H9 (cell line): ENCODE results near the gene PTPRR. TPM values are rescaled to one million over a fixed set of nuclear protein-coding genes. Genes with fewer than 3 reads are reported as not detected.

Source experiments
- DNase-seq: peaks from one replicate; pipeline ENCODE4 v3.0.0-alpha.2; 2017
- H2AFZ ChIP-seq: one replicate; pipeline ENCODE4 v1.6.1; 2013; ENCODE audit warnings: mild to moderate bottlenecking, low read length, control low read depth, moderate library complexity
- H2AK5ac ChIP-seq: 2 replicates; pipeline ENCODE4 v1.6.1; 2013; ENCODE audit warnings: low read length, control low read depth, mixed read lengths; ENCODE audit not compliant: insufficient read length
- H2BK120ac ChIP-seq: one replicate; pipeline ENCODE4 v1.6.1; 2013; ENCODE audit warnings: low read depth, mild to moderate bottlenecking, low read length, control low read depth, inconsistent platforms; ENCODE audit not compliant: poor library complexity, severe bottlenecking
- H2BK12ac ChIP-seq: 2 replicates; pipeline ENCODE4 v1.6.1; 2013; ENCODE audit warnings: low read length, control low read depth, mixed read lengths, low read depth; ENCODE audit not compliant: insufficient read length
- H2BK15ac ChIP-seq: 2 replicates; pipeline ENCODE4 v1.6.1; 2013; ENCODE audit warnings: low read depth, low read length, control low read depth
- H2BK20ac ChIP-seq: one replicate; pipeline ENCODE4 v1.6.1; 2013; ENCODE audit warnings: low read depth, mild to moderate bottlenecking, low read length, control low read depth, inconsistent platforms; ENCODE audit not compliant: poor library complexity, severe bottlenecking
- H2BK5ac ChIP-seq: 2 replicates; pipeline ENCODE4 v1.6.1; 2013; ENCODE audit warnings: low read length, control low read depth, mixed read lengths; ENCODE audit not compliant: insufficient read length
- H3K14ac ChIP-seq: 2 replicates; pipeline ENCODE4 v1.6.1; 2013; ENCODE audit warnings: low read length, control low read depth; ENCODE audit not compliant: insufficient read depth
- H3K18ac ChIP-seq: 2 replicates; pipeline ENCODE4 v1.6.1; 2013; ENCODE audit warnings: low read depth, mild to moderate bottlenecking, mixed read lengths, low read length, control low read depth; ENCODE audit not compliant: insufficient read length
- H3K23ac ChIP-seq: 2 replicates; pipeline ENCODE4 v1.6.1; 2013; ENCODE audit warnings: low read length, control low read depth, mixed read lengths, low read depth; ENCODE audit not compliant: insufficient read length
- H3K23me2 ChIP-seq: 2 replicates; pipeline ENCODE4 v1.6.1; 2013; ENCODE audit warnings: low read depth, mild to moderate bottlenecking, mixed read lengths, low read length, control low read depth; ENCODE audit not compliant: insufficient read length, poor library complexity, severe bottlenecking
- H3K27ac ChIP-seq: 2 replicates; pipeline ENCODE4 v1.5.1; 2013; ENCODE audit warnings: low read length, control low read depth, mixed read lengths, low read depth; ENCODE audit not compliant: insufficient read length
- H3K27me3 ChIP-seq: 2 replicates; pipeline ENCODE4 v1.6.1; 2013; ENCODE audit warnings: low read length, control low read depth, inconsistent platforms; ENCODE audit not compliant: insufficient read depth
- H3K4ac ChIP-seq: 2 replicates; pipeline ENCODE4 v1.6.1; 2013; ENCODE audit warnings: low read depth, mild to moderate bottlenecking, control low read depth, inconsistent platforms, low read length, moderate library complexity
- H3K4me1 ChIP-seq: 2 replicates; pipeline ENCODE4 v1.6.1; 2013; ENCODE audit warnings: low read length, control low read depth, inconsistent platforms; ENCODE audit not compliant: insufficient read depth
- H3K4me2 ChIP-seq: 2 replicates; pipeline ENCODE4 v1.6.1; 2013; ENCODE audit warnings: low read length, control low read depth, mixed read lengths; ENCODE audit not compliant: insufficient read length, insufficient read depth
- H3K56ac ChIP-seq: 2 replicates; pipeline ENCODE4 v1.6.1; 2013; ENCODE audit warnings: low read depth, mild to moderate bottlenecking, mixed read lengths, low read length, control low read depth; ENCODE audit not compliant: insufficient read length
- H3K79me1 ChIP-seq: 2 replicates; pipeline ENCODE4 v1.6.1; 2013; ENCODE audit warnings: low read depth, mild to moderate bottlenecking, moderate library complexity, low read length, control low read depth, inconsistent platforms; ENCODE audit not compliant: insufficient read depth, poor library complexity, severe bottlenecking
- H3K79me2 ChIP-seq: 2 replicates; pipeline ENCODE4 v1.6.1; 2013; ENCODE audit warnings: low read length, control low read depth, inconsistent platforms; ENCODE audit not compliant: insufficient read depth
- H3K9ac ChIP-seq: 2 replicates; pipeline ENCODE4 v1.6.1; 2013; ENCODE audit warnings: low read length, control low read depth, mixed read lengths; ENCODE audit not compliant: insufficient read length; ENCODE audit errors: extremely low read depth
- H3K9me3 ChIP-seq: one replicate; pipeline ENCODE4 v1.6.1; 2013; ENCODE audit warnings: low read depth, low read length, inconsistent platforms; ENCODE audit not compliant: control insufficient read depth
- H3T11ph ChIP-seq: one replicate; pipeline ENCODE4 v1.6.1; 2013; ENCODE audit warnings: mild to moderate bottlenecking, low read length, control low read depth, inconsistent platforms
- H4K20me1 ChIP-seq: one replicate; pipeline ENCODE4 v1.6.1; 2013; ENCODE audit not compliant: control insufficient read depth, insufficient read length, insufficient read depth
- H4K5ac ChIP-seq: 2 replicates; pipeline ENCODE4 v1.6.1; 2013; ENCODE audit warnings: low read depth, mild to moderate bottlenecking, mixed read lengths, low read length, control low read depth; ENCODE audit not compliant: insufficient read length
- H4K8ac ChIP-seq: replicated peaks from 2 replicates; pipeline ENCODE4 v1.6.1; 2013; ENCODE audit warnings: low read length, control low read depth, mixed read lengths, low read depth; ENCODE audit not compliant: insufficient read length
- H4K91ac ChIP-seq: 2 replicates; pipeline ENCODE4 v1.6.1; 2013; ENCODE audit warnings: low read depth, mild to moderate bottlenecking, moderate library complexity, mixed read lengths, low read length, control low read depth; ENCODE audit not compliant: insufficient read length
- H3K27ac Mint-ChIP-seq, 3 experiments: 2 replicates in 2 of 3; 3 replicates in 1 of 3; pipeline ENCODE4 v1.8.0; 2020 to 2021; ENCODE audit warnings: mixed read lengths in 3 of 3, mild to moderate bottlenecking in 1 of 3, moderate library complexity in 1 of 3
- H3K27me3 Mint-ChIP-seq: 2 replicates; pipeline ENCODE4 v1.8.0; 2021; ENCODE audit warnings: low read depth, mild to moderate bottlenecking, moderate library complexity, mixed read lengths
- H3K36me3 Mint-ChIP-seq, 3 experiments: 2 replicates in 2 of 3; 3 replicates in 1 of 3; pipeline ENCODE4 v1.8.0; 2020 to 2021; ENCODE audit warnings: low read depth in 3 of 3, mixed read lengths in 3 of 3; ENCODE audit not compliant: insufficient read depth in 1 of 3
- H3K4me1 Mint-ChIP-seq, 2 experiments: 2 replicates each; pipeline ENCODE4 v1.8.0; 2020; ENCODE audit warnings: mixed read lengths in 2 of 2
- H3K4me3 Mint-ChIP-seq, 2 experiments: 2 replicates in 1 of 2; 3 replicates in 1 of 2; pipeline ENCODE4 v1.8.0; 2020 to 2021; ENCODE audit warnings: mild to moderate bottlenecking in 2 of 2, mixed read lengths in 2 of 2, moderate library complexity in 1 of 2
- H3K9me3 Mint-ChIP-seq, 2 experiments: 2 replicates in 1 of 2; 3 replicates in 1 of 2; pipeline ENCODE4 v1.8.0; 2020; ENCODE audit warnings: mild to moderate bottlenecking in 2 of 2, mixed read lengths in 2 of 2, moderate library complexity in 1 of 2
- WGBS: extraction: QIAGEN DNeasy Blood & Tissue Kit; methylation state at CpG from one replicate; pipeline ENCODE4 v1.1.7; 2013; ENCODE audit warnings: missing lambda C conversion rate, low lambda C conversion rate, mixed read lengths; ENCODE audit not compliant: insufficient read length; ENCODE audit errors: extremely low coverage; 5-methylcytosine and 5-hydroxymethylcytosine counted together
- total RNA-seq: library from RNA; stranded (reverse); gene quantifications from 2 replicates; pipeline ENCODE4 v1.2.1, GENCODE V29; 2021
- TF ChIP-seq, protein P1 (sequence below): fragments of 200-600 bp; sonication (generic); conservative IDR thresholded peaks from 3 replicates; pipeline ENCODE4 v1.8.0; 2021; ENCODE audit warnings: antibody characterized with exemption, mild to moderate bottlenecking

PTPRR gene
- total RNA-seq, 1 experiment from 2014 or later = 0.22 TPM

DNA sequence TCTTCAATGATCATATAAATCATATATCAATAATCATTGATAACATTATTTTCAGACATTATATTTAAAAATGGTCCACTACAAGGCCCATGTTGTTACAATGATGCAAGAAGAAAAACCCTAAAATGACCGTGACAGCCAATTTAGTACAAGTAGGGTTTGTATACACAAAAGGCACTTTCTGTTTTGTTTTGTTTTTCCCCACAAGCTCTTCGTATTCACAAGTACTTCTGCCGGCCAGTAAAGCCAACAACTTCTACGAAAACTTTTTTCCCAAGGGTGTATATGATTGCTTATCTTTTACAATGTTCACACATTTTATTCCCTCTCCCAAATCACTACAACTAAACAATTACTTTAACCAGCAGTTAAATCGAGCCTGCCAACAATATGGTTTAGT, 292.9 kb downstream of the PTPRR start:
- Histone ChIP-seq H3K9me3 (no peaks in the 10 kb centered on the region), H3T11ph (no peak overlapping the region), H4K8ac (no peak overlapping the region), H3K23me2 (no peaks in the 10 kb centered on the region), H3K14ac (no peak overlapping the region), H2AK5ac (no peak overlapping the region), H2BK15ac (no peak overlapping the region), H3K4me1 (no peaks in the 10 kb centered on the region), H3K4ac (no peak overlapping the region), H4K20me1 (no peaks in the 10 kb centered on the region), H4K91ac (no peak overlapping the region), H3K79me2 (no peaks in the 10 kb centered on the region), H2BK20ac (no peak overlapping the region), H4K5ac (no peak overlapping the region), H2BK5ac (no peak overlapping the region), H3K4me2 (no peak overlapping the region), H3K27me3 (no peaks in the 10 kb centered on the region), H2BK120ac (no peak overlapping the region), H2BK12ac (no peak overlapping the region), H3K79me1 (no peaks in the 10 kb centered on the region), H3K23ac (no peak overlapping the region), H3K56ac (no peak overlapping the region), H2AFZ (no peak overlapping the region), H3K18ac (no peak overlapping the region), H3K9ac (no peak overlapping the region), H3K27ac (no peak overlapping the region)
- Mint-ChIP-seq H3K27ac (no peak overlapping the region), H3K9me3 (no peaks in the 10 kb centered on the region), H3K36me3 (no peaks in the 10 kb centered on the region), H3K4me1 (peaks cover 4 to 5% of the 10 kb centered on the region in 2 experiments; a peak in 2 of 4 replicates), H3K27me3 (no peaks in the 10 kb centered on the region), H3K4me3 (no peak overlapping the region)
- WGBS = 100% methylated on average over 1 of the region's 5 CpGs
- TF ChIP-seq, protein P1, sequence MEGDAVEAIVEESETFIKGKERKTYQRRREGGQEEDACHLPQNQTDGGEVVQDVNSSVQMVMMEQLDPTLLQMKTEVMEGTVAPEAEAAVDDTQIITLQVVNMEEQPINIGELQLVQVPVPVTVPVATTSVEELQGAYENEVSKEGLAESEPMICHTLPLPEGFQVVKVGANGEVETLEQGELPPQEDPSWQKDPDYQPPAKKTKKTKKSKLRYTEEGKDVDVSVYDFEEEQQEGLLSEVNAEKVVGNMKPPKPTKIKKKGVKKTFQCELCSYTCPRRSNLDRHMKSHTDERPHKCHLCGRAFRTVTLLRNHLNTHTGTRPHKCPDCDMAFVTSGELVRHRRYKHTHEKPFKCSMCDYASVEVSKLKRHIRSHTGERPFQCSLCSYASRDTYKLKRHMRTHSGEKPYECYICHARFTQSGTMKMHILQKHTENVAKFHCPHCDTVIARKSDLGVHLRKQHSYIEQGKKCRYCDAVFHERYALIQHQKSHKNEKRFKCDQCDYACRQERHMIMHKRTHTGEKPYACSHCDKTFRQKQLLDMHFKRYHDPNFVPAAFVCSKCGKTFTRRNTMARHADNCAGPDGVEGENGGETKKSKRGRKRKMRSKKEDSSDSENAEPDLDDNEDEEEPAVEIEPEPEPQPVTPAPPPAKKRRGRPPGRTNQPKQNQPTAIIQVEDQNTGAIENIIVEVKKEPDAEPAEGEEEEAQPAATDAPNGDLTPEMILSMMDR = no peak
- no peak for DNase-seq
